Stimulated activated naive CD4-positive, alpha-beta T cell treated with Interleukin-2 at 50 U/mL for 16 hours (primary cell): Measurements from ENCODE around the gene C20orf144.
"Not testable (repeated sequence)": the region's sequence is repeated elsewhere in the genome, so short reads cannot be mapped to it uniquely, and the experiment has no call there.

ENCODE experiments used
- DNase-seq: peaks from one replicate; lab custom pipeline; 2025; lab: John Stamatoyannopoulos, UW

C20orf144 gene

DNA sequence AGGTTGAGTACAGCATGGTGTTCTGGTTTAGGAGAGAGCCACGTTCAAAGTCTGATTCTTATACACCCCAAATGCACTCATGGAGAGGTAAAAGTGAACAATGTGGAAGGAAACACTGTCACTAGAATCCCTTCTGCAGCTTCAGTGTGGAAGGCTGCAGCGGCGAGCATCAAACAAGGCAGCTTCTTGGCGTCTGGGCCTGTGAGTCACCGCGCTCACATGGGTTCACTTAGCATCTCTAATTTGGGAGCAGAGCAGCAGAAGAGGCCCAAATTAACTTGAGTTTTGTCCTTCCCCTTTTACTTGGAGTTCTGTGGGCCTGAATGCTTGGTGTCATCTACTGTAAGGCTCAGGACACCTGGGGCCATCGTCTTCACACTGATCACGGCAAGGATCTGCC, 35.0 kb downstream of the C20orf144 start:
- no peak for DNase-seq

DNA sequence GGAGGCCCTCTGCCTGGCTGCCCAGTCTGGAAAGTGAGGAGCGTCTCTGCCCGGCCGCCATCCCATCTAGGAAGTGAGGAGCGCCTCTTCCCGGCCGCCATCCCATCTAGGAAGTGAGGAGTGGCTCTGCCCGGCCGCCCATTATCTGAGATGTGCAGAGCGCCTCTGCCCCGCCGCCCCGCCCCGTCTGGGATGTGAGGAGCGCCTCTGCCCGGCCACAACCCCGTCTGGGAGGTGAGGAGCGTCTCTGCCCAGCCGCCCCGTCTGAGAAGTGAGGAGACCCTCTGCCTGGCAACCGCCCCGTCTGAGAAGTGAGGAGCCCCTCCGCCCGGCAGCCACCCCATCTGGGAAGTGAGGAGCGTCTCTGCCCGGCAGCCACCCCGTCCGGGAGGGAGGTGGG, 36.8 kb downstream of the C20orf144 start:
- DNase-seq, result not testable (repeated sequence)

DNA sequence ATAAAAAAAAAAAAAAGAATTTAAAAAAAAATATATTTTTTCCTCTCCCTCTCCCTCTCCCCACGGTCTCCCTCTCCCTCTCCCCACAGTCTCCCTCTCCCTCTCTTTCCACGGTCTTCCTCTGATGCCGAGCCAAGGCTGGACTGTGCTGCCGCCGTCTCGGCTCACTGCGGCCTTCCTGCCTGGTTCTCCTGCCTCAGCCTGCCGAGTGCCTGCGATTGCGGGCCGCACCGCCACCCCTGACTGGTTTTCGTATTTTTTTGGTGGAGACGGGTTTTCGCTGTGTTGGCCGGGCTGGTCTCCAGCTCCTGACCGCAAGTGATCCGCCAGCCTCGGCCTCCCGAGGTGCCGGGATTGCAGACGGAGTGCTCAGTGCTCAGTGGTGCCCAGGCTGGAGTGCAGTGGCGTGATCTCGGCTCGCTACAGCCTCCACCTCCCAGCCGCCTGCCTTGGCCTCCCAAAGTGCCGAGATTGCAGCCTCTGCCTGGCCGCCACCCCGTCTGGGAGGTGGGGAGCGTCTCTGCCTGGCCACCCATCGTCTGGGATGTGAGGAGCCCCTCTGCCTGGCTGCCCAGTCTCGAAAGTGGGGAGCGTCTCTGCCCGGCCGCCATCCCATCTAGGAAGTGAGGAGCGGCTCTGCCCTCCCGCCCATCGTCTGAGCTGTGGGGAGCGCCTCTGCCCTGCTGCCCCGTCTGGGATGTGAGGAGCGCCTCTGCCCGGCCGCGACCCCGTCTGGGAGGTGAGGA, 38.7 kb downstream of the C20orf144 start:
- not testable (repeated sequence) for DNase-seq

DNA sequence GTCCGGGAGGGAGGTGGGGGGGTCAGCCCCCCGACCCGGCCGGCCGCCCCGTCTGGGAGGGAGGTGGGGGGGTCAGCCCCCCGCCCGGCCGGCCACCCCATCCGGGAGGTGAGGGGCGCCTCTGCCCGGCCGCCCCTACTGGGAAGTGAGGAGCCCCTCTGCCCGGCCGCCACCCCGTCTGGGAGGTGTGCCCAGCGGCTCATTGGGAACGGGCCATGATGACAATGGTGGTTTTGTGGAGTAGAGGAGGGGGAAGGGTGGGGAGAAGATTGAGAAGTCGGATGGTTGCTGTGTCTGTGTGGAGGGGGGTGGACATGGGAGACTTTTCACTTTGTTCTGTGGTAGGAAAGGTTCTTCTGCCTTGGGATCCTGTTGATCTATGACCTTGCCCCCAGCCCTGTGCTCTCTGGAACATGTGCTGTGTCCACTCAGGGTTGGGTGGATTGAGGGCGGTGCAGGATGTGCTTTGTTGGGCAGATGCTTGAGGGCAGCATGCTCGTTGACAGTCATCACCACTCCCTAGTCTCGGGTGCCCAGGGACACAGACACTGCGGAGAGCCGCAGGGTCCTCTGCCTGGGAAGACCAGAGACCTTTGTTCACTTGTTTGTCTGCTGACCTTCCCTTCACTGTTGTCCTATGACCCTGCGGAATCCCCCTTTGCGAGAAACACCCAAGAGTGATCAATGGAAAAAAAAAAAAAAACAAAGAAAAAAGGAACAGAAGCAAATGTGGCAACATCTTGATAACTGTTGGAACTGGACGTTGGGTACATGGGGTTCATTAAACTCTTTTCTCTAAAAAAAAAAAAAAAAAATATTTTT, 39.7 kb downstream of the C20orf144 start:
- no peak for DNase-seq

DNA sequence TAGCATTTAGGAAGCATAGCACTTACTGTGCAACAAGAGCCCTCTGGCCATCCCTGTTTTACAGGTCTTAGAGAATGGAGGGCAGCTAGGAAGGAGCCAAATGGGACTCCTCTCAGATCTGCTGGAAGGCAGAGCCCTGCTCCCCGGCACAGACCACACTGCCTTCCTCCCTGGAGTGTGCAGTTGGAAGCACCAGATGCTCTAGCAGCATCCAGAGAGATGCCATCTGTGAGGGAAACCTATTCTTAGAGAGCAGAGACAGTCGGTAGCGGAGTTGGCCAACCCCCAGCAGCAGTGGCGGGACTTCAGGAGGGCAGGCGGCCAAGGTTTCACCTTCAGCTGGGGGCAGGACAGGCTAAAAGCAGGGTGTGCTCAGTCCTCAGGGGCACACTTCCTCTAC, 40.7 kb downstream of the C20orf144 start:
- no peak for DNase-seq

DNA sequence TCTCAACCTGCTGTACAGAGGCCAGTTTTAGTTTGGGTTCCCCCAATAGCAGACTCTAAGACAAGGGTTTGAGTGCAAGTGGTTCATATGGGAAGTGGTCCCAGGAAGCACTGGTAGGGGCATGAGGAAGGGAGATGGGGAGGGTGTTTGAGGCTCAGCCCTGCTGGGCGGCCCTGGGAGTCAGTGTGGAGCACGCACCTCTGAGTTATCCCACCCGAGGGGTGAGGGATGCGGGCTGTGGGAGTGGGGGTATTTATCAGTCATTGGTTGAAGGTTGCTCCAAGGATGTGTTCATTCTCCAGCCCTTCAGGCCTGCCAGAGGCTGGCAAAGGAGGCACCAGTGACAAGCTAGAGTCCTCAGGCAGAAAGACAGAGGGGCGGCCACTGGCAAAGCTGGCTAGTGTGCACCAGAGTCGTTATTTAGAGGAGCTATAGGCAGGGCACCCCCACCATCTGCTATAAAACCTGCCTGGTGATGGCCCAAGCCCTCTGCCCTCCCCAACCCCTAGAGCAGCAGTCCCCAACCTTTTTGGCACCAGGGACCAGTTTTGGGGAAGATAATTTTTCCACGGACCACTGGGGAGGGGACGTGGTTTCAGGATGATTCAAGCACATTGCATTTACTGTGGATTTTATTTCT, 41.5 kb downstream of the C20orf144 start:
- no peak for DNase-seq

DNA sequence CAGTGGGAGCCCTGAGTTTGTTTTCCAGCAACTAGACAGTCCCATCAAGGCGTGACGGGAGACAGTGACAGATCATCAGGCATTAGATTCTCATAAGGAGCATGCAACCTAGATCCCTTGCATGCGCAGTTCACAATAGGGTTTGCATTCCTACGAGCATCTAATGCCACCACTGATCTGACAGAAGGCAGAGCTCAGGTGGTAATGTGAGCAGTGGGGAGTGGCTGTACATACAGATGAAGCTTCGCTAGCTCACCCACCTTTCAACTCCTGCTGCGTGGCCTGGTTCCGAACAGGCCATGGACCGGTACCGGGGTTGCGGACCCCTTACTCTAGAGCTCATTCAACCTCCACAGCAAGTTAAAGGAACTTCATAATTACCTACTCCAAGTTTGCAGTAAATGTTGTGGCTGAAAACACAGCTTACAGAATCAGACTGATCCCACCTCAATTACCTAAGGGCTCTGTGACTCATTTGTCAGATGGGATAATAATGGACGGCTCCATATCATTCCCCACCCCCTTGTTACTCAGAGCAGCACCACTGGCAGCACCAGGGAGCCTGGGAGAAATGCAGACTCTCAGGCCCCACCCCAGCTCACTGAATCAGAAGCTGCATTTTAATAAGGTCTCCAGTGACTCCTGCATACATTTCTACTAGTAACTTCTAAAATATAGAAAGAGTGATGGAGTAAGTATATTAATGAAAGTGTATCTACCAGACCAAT, 42.2 kb downstream of the C20orf144 start:
- DNase-seq, result no peak

DNA sequence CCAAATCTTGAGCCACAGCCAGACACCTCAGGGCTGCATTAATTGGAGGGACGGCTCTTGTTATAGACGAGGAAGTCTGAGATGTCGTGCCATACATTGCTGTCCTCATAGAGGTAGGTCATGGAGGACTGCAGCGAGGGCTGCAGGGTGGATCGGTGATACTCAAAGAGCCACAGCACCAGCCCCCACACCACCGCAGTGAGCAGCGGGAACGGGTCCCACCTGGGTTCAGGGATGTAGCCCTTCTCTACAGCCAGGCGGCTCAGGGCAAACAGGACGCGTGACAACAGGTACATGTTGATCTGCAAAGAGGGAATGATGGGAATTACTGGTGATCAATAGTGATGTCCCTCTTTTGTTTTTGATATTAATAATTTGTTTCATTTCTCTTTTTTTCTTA, 45.5 kb downstream of the C20orf144 start:
- DNase-seq, result no peak

DNA sequence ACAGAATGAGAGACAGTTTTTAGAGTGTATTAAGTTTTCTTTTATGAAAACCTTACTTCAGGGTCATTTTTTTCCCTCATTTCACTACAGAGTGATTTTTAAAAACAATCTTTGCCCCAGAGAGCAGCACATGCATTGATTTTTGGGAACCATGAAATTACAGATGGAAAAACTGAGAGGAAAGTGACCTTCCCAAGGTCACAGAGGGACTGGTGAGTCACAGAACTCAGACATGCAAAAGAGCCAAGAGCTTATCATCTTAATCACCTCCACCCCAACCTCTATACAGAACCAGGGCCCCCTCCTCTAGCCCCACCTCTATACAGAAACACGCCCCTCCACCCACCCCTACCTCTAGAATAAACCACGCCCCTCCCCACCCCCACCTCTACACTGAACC, 47.3 kb downstream of the C20orf144 start:
- no peak for DNase-seq

DNA sequence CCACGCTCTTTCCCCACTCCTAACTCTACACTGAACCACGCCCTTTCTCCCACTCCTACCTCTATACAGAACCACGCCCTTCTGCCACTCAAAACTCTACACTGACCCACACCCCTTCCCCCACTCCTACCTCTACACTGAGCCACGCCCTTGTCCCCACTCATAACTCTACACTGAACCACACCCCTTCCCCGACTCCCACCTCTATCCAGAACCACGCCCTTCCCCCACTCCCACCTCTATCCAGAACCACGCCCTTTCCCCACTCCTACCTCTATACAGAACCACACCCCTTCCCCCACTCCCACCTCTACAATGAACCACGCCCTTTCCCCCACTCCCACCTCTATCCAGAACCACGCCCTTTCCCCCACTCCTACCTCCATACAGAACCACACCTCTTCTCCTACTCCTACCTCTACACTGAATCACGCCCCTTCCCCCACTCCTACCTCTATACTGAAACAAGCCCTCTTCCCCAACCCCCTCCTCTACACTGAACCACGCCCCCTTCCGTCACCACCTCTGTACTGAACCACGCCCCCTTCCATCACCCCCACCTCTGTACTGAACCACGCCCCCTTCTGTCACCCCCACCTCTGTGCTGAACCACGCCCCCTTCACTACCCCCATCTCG, 47.9 kb downstream of the C20orf144 start:
- no peak for DNase-seq

DNA sequence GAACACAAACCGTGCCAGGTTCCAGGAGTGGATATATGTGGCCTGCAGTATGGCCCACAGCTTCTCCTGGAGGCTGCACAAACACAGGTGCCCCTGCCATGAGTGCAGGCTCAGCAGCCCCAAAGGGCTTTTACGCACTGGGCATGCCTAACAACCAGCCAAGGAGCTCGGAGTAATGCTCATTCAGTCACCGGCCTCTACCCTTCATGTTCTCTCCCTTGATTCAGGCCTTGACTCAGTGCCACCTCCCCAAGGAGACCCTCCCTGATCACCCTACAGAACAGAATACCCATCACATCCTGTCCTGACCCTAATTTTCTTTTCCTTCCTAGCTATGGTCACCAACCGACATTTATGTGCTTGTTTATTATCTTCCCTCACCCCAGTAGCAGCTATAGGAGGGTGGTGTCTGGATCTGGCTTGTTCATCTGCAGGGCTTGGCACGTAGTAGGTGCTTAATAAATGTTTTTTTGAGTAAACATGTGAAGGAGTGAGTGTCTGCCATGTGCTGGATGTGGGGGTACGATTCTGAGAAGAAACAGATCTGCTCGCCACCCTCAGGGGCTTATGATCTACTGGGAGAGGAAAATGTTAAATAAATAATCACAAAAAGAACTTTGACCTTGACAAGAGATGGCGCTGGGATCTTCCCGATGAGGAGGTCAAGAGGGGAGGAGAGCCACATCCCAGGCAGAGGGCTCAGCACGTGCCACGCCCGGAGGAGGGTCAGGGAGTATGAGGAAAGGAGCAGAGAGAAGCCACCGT, 48.7 kb downstream of the C20orf144 start:
- no peak for DNase-seq

DNA sequence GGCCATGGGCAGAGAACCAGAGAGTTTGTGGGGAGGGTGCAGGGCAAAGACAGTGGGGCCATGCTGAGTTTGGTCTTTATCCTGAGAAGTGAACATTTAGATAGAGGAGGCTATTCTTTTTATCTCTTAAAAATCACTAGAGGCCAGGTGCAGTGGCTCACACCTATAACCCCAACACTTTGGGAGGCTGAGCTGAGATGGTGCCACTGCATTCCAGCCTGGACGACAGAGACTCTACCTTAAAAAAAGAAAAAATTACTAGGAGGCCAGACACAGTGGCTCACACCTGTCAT, 49.3 kb downstream of the C20orf144 start:
- DNase-seq, result no peak
